NCI-H2107 treated with DMSO at 0.1 percent for 48 hours (cell line): ENCODE results near the gene ACBD6.

Source experiments
- DNase-seq: peaks from one replicate; lab custom pipeline; 2025; ENCODE audit not compliant: unreplicated experiment; lab: John Stamatoyannopoulos, UW

Gene ACBD6

DNA sequence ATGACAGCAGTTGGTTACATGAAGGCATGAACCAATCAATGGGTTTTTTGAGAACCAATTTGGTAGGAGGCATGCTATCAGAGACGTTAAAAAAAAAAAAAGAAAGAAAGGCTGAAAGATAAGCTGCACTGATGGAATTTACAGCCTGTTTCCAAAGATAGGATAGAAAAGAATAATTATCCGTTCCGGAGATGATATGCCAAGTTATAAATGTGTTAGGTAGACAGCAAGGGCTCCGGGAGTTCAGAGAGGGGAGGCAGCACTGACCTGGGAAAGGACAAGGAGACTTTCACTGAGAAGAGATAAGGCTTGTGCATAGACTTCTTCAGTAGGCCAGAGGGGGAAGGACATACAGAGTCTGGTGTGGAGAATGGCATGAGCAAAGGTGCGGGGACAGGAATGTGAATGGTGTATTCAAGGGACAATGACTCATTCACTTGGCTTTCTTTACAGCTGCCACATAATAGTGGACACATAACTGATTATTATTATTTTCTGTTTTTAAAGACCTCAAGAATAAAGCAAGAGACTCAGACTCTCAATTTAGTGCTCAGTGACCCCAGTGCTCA lies 24.8 kb upstream of the ACBD6 start:
- DNase-seq: no peak

- no peak for DNase-seq
These were observed 23.3 kb upstream of the ACBD6 start for GRCh38 chr1:180525715-180526039.

GRCh38 chr1:180524915-180525714 lies 22.7 kb upstream of the ACBD6 start:
- no peak for DNase-seq

DNA sequence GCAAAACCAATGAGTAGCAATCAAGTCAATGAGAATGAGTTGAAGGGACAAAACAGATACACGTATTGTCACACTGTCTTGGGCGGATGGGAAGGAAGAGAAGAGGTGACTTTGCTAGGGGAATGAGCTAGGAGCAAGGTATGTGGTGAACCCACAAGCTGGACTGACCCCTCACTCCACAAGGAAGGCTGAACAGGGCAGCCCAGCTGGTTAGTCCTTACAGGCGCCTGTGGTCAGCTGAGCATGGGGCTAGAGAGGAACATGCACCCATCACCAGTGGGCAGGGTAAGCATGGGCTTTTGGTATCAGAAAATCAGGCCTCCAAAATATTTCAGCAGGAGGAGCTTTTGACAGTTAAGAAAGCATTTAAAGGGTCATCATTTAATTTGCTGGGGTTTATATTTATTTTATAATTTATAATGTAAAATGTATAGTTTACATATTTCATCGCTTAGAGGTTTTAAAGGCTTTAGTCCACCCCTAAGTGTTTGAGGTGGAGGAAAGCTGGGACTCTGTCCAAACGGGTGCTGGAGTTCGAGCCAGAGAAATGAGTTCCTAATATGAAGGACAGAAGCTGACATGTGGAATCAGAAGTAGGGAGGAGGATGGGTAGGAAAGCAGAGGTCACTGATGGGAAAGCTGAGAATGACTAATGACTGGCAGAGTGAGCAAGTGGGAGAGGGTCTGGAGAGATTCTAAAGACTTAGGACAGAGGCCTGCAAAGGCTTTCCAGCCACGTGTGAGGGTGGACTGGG lies 22.0 kb upstream of the ACBD6 start:
- DNase-seq: no peak

GRCh38 chr1:180522213-180522515 lies 19.8 kb upstream of the ACBD6 start:
- DNase-seq: no peak

DNA sequence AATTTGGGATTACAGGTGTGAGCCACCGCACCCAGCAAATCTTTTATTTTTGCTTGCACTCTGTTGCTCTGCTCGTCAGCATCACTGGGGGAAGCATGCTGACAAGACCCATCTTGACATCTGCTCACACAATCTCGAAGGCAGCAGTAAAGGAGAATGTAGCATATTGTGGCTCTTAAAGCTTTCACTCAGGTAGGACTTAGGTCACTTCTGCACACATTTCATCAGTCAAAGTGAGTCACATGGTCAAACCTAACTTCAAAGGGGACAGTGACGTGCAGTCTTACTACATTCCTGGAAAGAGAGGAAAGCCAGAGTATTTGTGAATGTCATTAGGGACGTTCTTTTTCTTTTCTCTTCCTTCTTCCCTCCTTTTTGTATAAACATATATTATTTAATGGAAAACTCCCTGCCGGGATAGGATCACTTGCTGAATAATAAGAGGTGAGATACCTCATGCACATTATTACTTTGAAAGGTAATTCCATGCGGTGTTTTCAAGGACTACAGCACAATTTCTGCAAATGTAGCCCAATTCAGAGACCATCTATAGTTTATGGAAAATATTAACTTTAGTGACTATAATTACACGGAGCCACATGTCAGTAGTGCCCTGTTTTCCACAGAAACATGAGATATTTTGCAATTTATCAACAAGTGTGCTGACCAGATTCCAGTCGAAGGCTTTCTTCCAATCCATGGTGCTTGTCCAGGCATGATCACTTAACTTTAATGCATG lies 19.3 kb upstream of the ACBD6 start:
- no peak for DNase-seq

GRCh38 chr1:180519846-180520245 lies 17.5 kb upstream of the ACBD6 start:
- no peak for DNase-seq

- DNase-seq: peak; percentile 95
These were observed 13.5 kb upstream of the ACBD6 start for GRCh38 chr1:180515857-180516388.

DNA sequence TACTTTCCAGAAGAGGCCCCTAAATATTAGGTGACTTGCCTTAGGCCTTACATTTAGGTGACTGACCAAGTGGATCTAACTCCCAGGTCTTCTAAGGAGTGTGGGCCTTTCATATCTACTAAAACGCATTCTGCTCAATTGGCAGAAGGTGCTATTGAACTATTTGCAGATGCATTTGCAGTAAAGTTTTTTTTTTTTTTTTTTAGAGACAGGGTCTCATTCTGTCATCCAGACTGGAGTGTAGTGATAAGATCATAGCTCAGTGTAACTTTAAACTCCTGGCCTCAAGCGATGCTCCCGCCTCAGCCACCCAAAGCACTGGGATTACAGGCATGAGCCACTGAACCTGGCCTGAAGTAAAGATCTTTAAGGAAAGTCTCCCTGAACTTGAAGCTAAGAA lies 13.0 kb upstream of the ACBD6 start:
- no peak for DNase-seq

- no peak for DNase-seq
These were observed 11.2 kb upstream of the ACBD6 start for GRCh38 chr1:180513531-180513930.

- no peak for DNase-seq
These were observed 8.5 kb upstream of the ACBD6 start for GRCh38 chr1:180510882-180511281.

DNA sequence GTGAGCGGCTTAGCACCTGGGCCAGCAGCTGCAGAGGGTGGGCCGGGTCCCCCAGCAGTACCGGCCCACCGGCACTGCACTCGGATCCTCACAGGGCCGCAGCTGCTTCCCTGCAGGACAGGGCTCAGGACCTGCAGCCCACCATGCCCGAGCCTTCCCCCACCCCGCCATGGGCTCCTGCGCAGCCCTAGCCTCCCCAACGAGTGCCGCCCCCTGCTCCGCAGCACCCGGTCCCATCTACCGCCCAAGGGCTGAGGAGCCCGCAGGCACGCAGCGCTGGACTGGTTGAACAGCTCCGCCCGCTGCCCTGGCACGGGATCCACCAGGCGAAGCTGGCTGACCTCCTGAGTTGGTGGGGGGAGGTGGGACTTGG lies 6.3 kb upstream of the ACBD6 start:
- DNase-seq: no peak

- DNase-seq: no peak
These were observed 5.7 kb upstream of the ACBD6 start for GRCh38 chr1:180507795-180508724.

GRCh38 chr1:180505732-180506335 lies 3.5 kb upstream of the ACBD6 start:
- no peak for DNase-seq

GRCh38 chr1:180504186-180504585 lies 1.8 kb upstream of the ACBD6 start:
- DNase-seq: no peak

DNA sequence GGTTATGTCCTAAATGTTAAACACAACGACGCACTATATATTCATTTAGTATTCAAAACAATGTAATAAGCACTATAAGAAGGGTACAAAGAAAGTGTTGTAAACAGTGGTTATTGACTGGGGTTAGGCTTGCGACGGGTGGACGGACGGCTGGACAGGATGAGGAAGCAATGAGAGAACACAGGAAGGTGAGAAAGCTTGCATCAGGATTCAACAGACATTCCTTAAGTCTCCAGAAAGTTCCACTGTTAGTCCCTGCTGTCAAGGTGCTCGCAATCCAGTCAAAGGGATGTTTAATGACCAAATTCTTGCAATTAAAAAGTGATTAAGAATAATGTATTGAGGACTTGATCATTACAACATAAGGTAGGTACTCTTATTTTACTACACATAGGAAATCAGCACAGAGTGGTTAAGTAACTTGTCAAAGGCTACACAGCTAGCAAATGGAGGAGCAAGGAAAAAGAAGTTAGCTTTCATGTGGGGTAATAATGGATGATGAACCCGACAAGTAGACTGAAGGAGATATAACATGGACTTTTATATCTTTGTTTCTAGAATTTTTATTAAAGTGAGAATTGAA lies 994 bp upstream of the ACBD6 start:
- no peak for DNase-seq

DNA sequence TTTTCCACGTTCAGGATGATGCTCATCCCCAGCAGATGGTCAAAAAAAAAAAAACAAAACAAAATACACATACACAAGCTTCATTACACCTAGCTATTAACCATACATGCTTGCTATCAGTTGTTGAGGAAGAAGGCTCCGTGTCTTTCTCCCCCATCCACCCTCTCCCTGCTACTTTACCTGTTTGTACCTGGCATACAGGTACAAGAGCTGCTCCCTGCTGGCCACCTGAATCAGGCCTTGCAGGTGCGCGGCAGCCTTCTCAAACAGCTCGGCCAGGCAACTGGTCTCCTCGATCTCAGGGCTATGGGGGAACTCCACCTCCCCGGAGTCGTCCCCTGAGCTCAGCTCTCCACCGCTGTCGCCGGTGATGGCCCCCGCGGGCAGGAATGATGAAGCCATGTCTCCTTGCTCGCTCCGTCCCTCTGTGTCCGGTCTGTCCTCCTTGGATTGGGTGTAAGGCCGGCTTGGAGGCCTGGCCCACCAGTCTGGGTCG lies 464 bp downstream of the ACBD6 start:
- DNase-seq: peak; percentile 75

- DNase-seq: no peak
These were observed 1.7 kb downstream of the ACBD6 start for GRCh38 chr1:180500689-180501088.

DNA sequence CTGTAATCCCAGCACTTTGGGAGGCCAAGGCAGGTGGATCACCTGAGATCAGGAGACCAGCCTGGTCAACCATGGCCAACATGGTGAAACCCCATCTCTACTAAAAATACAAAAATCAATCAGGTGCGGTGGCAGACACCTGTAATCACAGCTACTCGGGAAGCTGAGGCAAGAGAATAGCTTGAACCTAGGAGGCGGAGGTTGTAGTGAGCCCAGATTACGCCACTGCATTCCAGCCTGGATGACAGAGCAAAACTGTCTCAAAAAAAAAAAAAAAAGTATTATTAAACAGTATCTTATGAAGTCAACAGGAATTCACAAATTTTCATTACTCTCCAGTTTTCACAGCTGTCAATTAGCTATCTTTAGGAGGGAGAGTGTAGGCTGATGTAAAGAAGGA lies 3.8 kb downstream of the ACBD6 start:
- DNase-seq: no peak

- no peak for DNase-seq
These were observed 4.6 kb downstream of the ACBD6 start for GRCh38 chr1:180497826-180498225.
